A673 (cell line): ENCODE results near the gene HGF. TPM values are rescaled to one million over a fixed set of nuclear protein-coding genes. Genes with fewer than 3 reads are reported as not detected.

Source experiments
- BruUV-seq: library from RNA; stranded (reverse); fragments of 400-500 nt; replicated peaks from 2 replicates; lab custom pipeline; 2021; lab: Mats Ljungman, UMichigan
- CTCF ChIA-PET: fragments of 300-600 bp; sonication (Branson Sonifier 250); formaldehyde crosslinking; loops from one replicate; lab custom pipeline; 2022; ENCODE audit warnings: antibody characterized with exemption; lab: Charles Lee
- POLR2A ChIA-PET: fragments of 300-600 bp; sonication (Branson Sonifier 250); formaldehyde crosslinking; loops from one replicate; lab custom pipeline; 2022; ENCODE audit warnings: antibody characterized with exemption; ENCODE audit not compliant: low non-redundant PET; lab: Charles Lee
- DNase-seq: peaks from one replicate; pipeline ENCODE4 v3.0.0-alpha.2; 2015; ENCODE audit warnings: low spot score
- H3K27ac ChIP-seq: fragments of 200-600 bp; sonication (generic); 2 replicates; pipeline ENCODE4 v1.5.1; 2016; ENCODE audit warnings: mixed run types, low read depth, mild to moderate bottlenecking, mixed read lengths, antibody characterized with exemption, low read length; ENCODE audit not compliant: poor library complexity, severe bottlenecking
- H3K27me3 ChIP-seq: fragments of 200-600 bp; sonication (generic); replicated peaks from 2 replicates; pipeline ENCODE4 v1.6.1; 2017; ENCODE audit warnings: mixed run types, low read depth, mild to moderate bottlenecking, mixed read lengths, antibody characterized with exemption, low read length; ENCODE audit not compliant: insufficient read depth, poor library complexity
- H3K36me3 ChIP-seq: fragments of 200-600 bp; sonication (generic); 2 replicates; pipeline ENCODE4 v1.6.1; 2016; ENCODE audit warnings: mixed run types, mild to moderate bottlenecking, mixed read lengths, antibody characterized with exemption, low read length; ENCODE audit not compliant: insufficient read depth, poor library complexity, severe bottlenecking
- H3K4me1 ChIP-seq: fragments of 200-600 bp; sonication (generic); 2 replicates; pipeline ENCODE4 v1.6.1; 2017; ENCODE audit warnings: mixed run types, mild to moderate bottlenecking, mixed read lengths, antibody characterized with exemption, low read length; ENCODE audit not compliant: insufficient read depth, poor library complexity, severe bottlenecking
- H3K4me3 ChIP-seq: fragments of 200-600 bp; sonication (generic); 2 replicates; pipeline ENCODE4 v1.5.1; 2016; ENCODE audit warnings: low read depth, mixed run types, mild to moderate bottlenecking, mixed read lengths, low read length; ENCODE audit not compliant: poor library complexity, severe bottlenecking
- H3K9me3 ChIP-seq: fragments of 200-600 bp; sonication (generic); 2 replicates; pipeline ENCODE4 v1.6.1; 2016; ENCODE audit warnings: mixed run types, low read depth, mild to moderate bottlenecking, mixed read lengths, antibody characterized with exemption, low read length; ENCODE audit not compliant: poor library complexity, severe bottlenecking
- EZH2 ChIP-seq: fragments of 200-600 bp; sonication (generic); IDR thresholded peaks from 2 replicates; pipeline ENCODE4 v1.6.1; 2017; ENCODE audit warnings: borderline replicate concordance, low read depth, mild to moderate bottlenecking, mixed read lengths, antibody characterized with exemption, low read length; ENCODE audit not compliant: poor library complexity, severe bottlenecking
- intact Hi-C: fragments of 100-400 bp; cut with micrococcal nuclease; formaldehyde crosslinking; loops from one replicate; pipeline ENCODE4 v1.10.0; 2022; ENCODE audit not compliant: unreplicated experiment
- total RNA-seq: library from RNA; stranded (reverse); gene quantifications from 2 replicates; pipeline ENCODE4 v1.2.3, GENCODE V29; 2021
- TF ChIP-seq, protein P1 (sequence below): fragments of 300-800, 200-600 bp; sonication (generic); conservative IDR thresholded peaks from 2 replicates; pipeline ENCODE4 v1.5.1; 2017; ENCODE audit warnings: low read depth, mild to moderate bottlenecking, antibody characterized with exemption, low read length, moderate library complexity, mixed read lengths

The HGF gene
- total RNA-seq, 1 experiment from 2014 or later, result not detected

DNA sequence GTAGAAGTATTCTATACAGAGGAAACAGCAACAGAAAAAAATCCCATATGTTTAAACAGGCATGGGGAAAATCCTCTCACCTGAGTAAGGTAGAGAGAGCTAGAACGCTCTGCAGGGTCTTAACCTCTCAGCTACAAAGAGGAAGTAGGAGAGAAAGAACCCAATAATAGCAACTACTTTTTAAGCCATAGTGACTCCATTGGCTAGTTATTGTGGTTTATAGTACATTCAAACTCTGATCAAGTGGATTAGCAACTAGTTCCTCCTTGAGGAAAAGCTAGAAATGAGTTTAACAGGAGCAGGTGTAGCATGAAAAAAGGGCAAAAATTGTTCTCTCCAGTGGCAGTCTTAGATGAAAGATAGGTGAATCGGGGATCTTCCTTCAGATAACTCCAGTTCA, 89.7 kb downstream of the HGF start:
- intact Hi-C loops, result no loop called here
- Histone ChIP-seq H3K4me1 (peaks cover 22% of the 10 kb centered on the region), H3K9me3 (no peaks in the 10 kb centered on the region), H3K4me3 (no peak overlapping the region), H3K27ac (no peak overlapping the region), H3K36me3 (no peaks in the 10 kb centered on the region), H3K27me3 (no peaks in the 10 kb centered on the region)
- CTCF ChIA-PET, result no interaction called here
- no peak for DNase-seq
- no TSS peak for BruUV-seq
- POLR2A ChIA-PET, result no interaction called here
- TF ChIP-seq, protein P1, sequence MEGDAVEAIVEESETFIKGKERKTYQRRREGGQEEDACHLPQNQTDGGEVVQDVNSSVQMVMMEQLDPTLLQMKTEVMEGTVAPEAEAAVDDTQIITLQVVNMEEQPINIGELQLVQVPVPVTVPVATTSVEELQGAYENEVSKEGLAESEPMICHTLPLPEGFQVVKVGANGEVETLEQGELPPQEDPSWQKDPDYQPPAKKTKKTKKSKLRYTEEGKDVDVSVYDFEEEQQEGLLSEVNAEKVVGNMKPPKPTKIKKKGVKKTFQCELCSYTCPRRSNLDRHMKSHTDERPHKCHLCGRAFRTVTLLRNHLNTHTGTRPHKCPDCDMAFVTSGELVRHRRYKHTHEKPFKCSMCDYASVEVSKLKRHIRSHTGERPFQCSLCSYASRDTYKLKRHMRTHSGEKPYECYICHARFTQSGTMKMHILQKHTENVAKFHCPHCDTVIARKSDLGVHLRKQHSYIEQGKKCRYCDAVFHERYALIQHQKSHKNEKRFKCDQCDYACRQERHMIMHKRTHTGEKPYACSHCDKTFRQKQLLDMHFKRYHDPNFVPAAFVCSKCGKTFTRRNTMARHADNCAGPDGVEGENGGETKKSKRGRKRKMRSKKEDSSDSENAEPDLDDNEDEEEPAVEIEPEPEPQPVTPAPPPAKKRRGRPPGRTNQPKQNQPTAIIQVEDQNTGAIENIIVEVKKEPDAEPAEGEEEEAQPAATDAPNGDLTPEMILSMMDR, result no peak
- TF ChIP-seq EZH2, result no peak

DNA sequence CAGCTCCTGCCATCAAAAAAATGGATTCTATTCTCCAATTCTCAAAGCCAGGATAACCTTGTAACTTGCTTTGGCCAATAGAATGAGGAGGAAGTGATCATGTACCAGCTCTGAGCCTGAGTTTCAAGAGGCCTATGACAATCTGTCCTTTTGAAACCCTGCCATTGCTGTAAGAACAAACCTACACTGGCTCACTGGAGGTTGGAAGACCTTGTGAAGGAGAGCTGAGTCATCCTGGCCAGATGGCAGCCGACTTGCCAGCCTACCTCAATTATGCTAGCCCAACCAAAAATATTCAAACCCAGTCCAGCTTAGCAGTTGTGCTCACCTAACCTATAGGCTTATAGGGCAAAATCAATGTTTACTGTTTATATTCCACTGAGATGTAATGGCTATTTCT, 93.0 kb downstream of the HGF start:
- POLR2A ChIA-PET, result no interaction called here
- intact Hi-C loops, result no loop called here
- Histone ChIP-seq H3K9me3 (no peaks in the 10 kb centered on the region), H3K27ac (no peak overlapping the region), H3K27me3 (no peaks in the 10 kb centered on the region), H3K36me3 (no peaks in the 10 kb centered on the region), H3K4me1 (peaks cover 20% of the 10 kb centered on the region), H3K4me3 (no peak overlapping the region)
- TF ChIP-seq, protein P1, result no peak
- no peak for TF ChIP-seq EZH2
- BruUV-seq, result no TSS peak
- no peak for DNase-seq
- CTCF ChIA-PET, result no interaction called here

DNA sequence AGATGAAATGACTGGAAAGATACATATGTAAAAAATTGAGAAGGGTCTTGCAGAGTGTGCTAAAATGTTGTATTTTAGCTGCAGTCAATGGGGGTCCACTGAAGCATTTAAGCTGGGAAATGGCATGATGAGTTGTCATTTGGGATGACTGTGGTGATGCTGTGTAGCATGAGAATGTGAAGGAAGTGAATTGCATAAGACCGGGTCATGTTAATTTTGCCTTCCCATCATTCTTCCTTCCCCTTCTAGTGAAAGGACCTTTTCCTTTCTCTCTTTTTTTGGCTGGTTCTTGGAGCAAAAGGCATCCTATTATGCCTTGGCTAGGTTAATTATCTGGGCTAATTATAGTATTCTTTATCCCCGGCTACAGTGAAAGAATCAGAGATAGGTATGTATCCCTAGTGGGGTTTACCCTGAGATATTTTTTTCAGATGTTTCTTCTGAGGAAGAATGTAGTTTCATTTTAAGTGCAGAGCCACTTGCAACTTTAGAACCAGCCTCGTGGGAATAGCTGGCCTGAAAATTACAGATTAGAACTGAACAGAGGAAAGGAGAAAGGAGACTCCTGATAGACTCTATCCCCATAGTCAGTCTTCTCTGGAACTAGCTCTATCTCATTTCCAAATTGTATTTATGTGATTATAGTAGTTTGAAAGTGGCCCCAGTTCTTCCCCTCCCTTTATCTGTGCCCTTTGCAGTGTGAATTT, 93.6 kb downstream of the HGF start:
- ChIA-PET POLR2A (no interaction called here), CTCF (no interaction called here)
- Histone ChIP-seq H3K4me1 (peaks cover 20% of the 10 kb centered on the region), H3K36me3 (no peaks in the 10 kb centered on the region), H3K27me3 (no peaks in the 10 kb centered on the region), H3K27ac (no peak overlapping the region), H3K4me3 (no peak overlapping the region), H3K9me3 (no peaks in the 10 kb centered on the region)
- TF ChIP-seq, protein P1, result no peak
- no peak for TF ChIP-seq EZH2
- DNase-seq, result peak; percentile 52
- intact Hi-C loops, result no loop called here
- TSS peak; percentile 38 for BruUV-seq
